ENCODE measurements around the gene SHB. TPM values are rescaled to one million over a fixed set of nuclear protein-coding genes. Genes with fewer than 3 reads are reported as not detected.

SHB gene
- total RNA-seq, 2 donors from 2014 or later = 33.9 to 39.9 TPM

GRCh38 chr9:38004809-38005560, 64.0 kb downstream of the SHB start:
- H3K27me3 ChIP-seq = no peaks in the 10 kb centered on the region
- H3K9me3 ChIP-seq = no peaks in the 10 kb centered on the region
- DNase-seq (ENCODE audit: low spot score) = no peak
- no peak overlapping the region for H3K4me3 ChIP-seq
- no peak for TF ChIP-seq CTCF (IDR thresholded peaks at IDR 0.05)
- H3K36me3 ChIP-seq = no peaks in the 10 kb centered on the region
- no peak overlapping the region for H3K27ac ChIP-seq
- H3K4me1 ChIP-seq = peaks cover 0 to 80% of the 10 kb centered on the region in 2 donors

- Histone ChIP-seq H3K27me3 (no peaks in the 10 kb centered on the region), H3K27ac (no peak overlapping the region), H3K4me3 (no peak overlapping the region), H3K9me3 (no peaks in the 10 kb centered on the region), H3K36me3 (no peaks in the 10 kb centered on the region), H3K4me1 (peaks cover 0 to 80% of the 10 kb centered on the region in 2 donors)
- no peak for TF ChIP-seq CTCF (IDR thresholded peaks at IDR 0.05)
- no peak for DNase-seq (ENCODE audit: low spot score)
Measured at GRCh38 chr9:38003946-38004808, 64.8 kb downstream of the SHB start.

GRCh38 chr9:38003230-38003629, 65.8 kb downstream of the SHB start:
- Histone ChIP-seq H3K4me3 (no peak overlapping the region), H3K27ac (no peak overlapping the region), H3K4me1 (peaks cover 0 to 80% of the 10 kb centered on the region in 2 donors), H3K36me3 (no peaks in the 10 kb centered on the region), H3K27me3 (no peaks in the 10 kb centered on the region), H3K9me3 (no peaks in the 10 kb centered on the region)
- TF ChIP-seq CTCF (IDR thresholded peaks at IDR 0.05) = no peak
- no peak for DNase-seq (ENCODE audit: low spot score)

GRCh38 chr9:38001430-38001829, 67.6 kb downstream of the SHB start:
- Histone ChIP-seq H3K4me3 (no peak overlapping the region), H3K27ac (no peak overlapping the region), H3K4me1 (peaks cover 0 to 80% of the 10 kb centered on the region in 2 donors), H3K27me3 (no peaks in the 10 kb centered on the region), H3K9me3 (no peaks in the 10 kb centered on the region), H3K36me3 (no peaks in the 10 kb centered on the region)
- no peak for DNase-seq (ENCODE audit: low spot score)
- no peak for TF ChIP-seq CTCF (IDR thresholded peaks at IDR 0.05)

GRCh38 chr9:38000735-38001134, 68.3 kb downstream of the SHB start:
- TF ChIP-seq CTCF (IDR thresholded peaks at IDR 0.05) = no peak
- H3K9me3 ChIP-seq = no peaks in the 10 kb centered on the region
- no peak for DNase-seq (ENCODE audit: low spot score)
- peaks cover 0 to 80% of the 10 kb centered on the region in 2 donors for H3K4me1 ChIP-seq
- no peaks in the 10 kb centered on the region for H3K36me3 ChIP-seq
- no peaks in the 10 kb centered on the region for H3K27me3 ChIP-seq
- H3K4me3 ChIP-seq = no peak overlapping the region
- no peak overlapping the region for H3K27ac ChIP-seq
